Measurements from ENCODE around the gene CXCL17. TPM values are rescaled to one million over a fixed set of nuclear protein-coding genes. Genes with fewer than 3 reads are reported as not detected.
"Not testable (repeated sequence)": the region's sequence is repeated elsewhere in the genome, so short reads cannot be mapped to it uniquely, and the experiment has no call there.

Gene CXCL17
- total RNA-seq, 1 experiment from 2014 or later: 1.1 TPM

DNA sequence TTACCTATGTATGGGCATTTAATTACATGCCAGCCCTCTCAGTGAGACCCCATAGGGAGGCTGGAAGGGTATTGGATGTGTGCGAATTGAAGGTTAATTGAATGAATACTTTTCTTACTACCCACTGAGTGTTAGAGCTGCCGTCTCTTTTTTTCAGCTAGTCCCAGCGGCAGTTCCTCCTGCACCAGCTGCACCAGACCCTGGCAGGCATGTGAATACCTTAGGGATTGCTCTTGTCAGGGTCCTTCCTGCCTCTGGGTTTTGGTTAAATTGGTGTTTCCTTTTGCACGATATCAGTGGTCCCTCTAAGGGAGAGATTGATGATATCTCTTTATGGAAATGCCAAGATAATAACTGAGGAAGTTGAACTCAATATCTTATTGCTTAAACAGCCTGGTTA lies 9.8 kb upstream of the CXCL17 start:
- no peaks in the 10 kb centered on the region for H3K27me3 ChIP-seq (replicated peaks; ENCODE audit: control insufficient read depth, insufficient read depth, low read length)
- DNase-seq: no peak
- peaks cover 20% of the 10 kb centered on the region for H3K4me1 Mint-ChIP-seq (ENCODE audit: low read depth, unreplicated experiment)
- H3K4me3 ChIP-seq (ENCODE audit: low read depth, low read length): no peak overlapping the region
- intact Hi-C loops (cut with micrococcal nuclease; ENCODE audit: unreplicated experiment): no loop called here
- TF ChIP-seq, protein P1, sequence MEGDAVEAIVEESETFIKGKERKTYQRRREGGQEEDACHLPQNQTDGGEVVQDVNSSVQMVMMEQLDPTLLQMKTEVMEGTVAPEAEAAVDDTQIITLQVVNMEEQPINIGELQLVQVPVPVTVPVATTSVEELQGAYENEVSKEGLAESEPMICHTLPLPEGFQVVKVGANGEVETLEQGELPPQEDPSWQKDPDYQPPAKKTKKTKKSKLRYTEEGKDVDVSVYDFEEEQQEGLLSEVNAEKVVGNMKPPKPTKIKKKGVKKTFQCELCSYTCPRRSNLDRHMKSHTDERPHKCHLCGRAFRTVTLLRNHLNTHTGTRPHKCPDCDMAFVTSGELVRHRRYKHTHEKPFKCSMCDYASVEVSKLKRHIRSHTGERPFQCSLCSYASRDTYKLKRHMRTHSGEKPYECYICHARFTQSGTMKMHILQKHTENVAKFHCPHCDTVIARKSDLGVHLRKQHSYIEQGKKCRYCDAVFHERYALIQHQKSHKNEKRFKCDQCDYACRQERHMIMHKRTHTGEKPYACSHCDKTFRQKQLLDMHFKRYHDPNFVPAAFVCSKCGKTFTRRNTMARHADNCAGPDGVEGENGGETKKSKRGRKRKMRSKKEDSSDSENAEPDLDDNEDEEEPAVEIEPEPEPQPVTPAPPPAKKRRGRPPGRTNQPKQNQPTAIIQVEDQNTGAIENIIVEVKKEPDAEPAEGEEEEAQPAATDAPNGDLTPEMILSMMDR (IDR thresholded peaks at IDR 0.05; ENCODE audit: insufficient read depth in 1 of 2, low read depth in 1 of 2, low read length in 1 of 2, severe bottlenecking in 1 of 2, unreplicated experiment in 1 of 2): no peak
- no peak overlapping the region for H3K27ac Mint-ChIP-seq (ENCODE audit: unreplicated experiment)
- H3K27me3 Mint-ChIP-seq (ENCODE audit: insufficient read depth, unreplicated experiment): no peaks in the 10 kb centered on the region
- H3K36me3 ChIP-seq (ENCODE audit: control insufficient read depth, insufficient read depth, low read length): no peaks in the 10 kb centered on the region
- H3K9me3 Mint-ChIP-seq (ENCODE audit: unreplicated experiment): no peaks in the 10 kb centered on the region
- CTCF ChIA-PET: interaction anchor here (0.6 to 4.6 kb wide), 2 partner anchors 75 to 593 kb away, joined by 3 to 70 read pairs; partner anchors contain the start of gene CEACAM1
- H3K36me3 Mint-ChIP-seq (ENCODE audit: insufficient read depth, unreplicated experiment): no peaks in the 10 kb centered on the region
- H3K9me3 ChIP-seq: no peaks in the 10 kb centered on the region
- BruUV-seq (replicated peaks): no TSS peak
- H3K4me3 Mint-ChIP-seq (ENCODE audit: unreplicated experiment): no peak overlapping the region
- POLR2A ChIA-PET: no interaction called here
- peaks cover 41% of the 10 kb centered on the region for H3K4me1 ChIP-seq

DNA sequence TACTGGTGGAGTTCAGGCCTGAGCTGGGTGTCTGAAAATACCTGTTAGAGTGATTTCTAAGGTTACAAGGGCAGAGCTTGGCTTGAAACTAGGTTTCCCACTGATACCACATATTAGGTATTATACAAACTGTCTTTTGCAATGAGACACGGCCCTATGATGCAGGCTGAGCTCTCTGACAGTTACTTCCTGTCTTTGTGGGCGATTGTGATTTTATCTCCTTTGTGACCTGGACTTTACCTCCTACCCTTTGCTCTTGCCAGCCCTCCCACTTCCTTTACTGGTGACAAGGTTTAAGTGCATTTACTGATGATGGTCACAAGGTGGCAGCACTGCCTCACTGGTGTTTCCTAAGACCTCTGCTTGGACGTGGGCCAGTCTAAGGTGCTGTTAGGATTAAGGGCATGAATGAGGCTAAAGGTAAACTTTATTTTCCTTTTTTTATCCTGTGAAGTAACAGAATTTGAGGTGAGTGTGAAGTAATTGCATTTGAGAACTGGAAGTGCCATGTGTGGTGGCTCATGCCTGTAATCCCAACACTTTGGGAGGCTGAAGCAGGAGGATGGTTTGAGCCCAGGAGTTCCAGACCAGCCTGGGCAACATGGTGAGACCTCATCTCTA lies 7.7 kb upstream of the CXCL17 start:
- intact Hi-C loops (cut with micrococcal nuclease; ENCODE audit: unreplicated experiment): loop anchor here (1.0 kb wide), 7 partner anchors 12 to 146 kb away; no protein-coding TSS in a partner anchor
- POLR2A ChIA-PET: interaction anchor here (0.7 to 1.2 kb wide), 2 partner anchors 9 to 53 kb away, joined by 3 to 4 read pairs; no protein-coding TSS in a partner anchor
- Mint-ChIP-seq H3K9me3 (ENCODE audit: unreplicated experiment) (no peaks in the 10 kb centered on the region), H3K4me3 (ENCODE audit: unreplicated experiment) (no peak overlapping the region), H3K27ac (ENCODE audit: unreplicated experiment) (no peak overlapping the region), H3K36me3 (ENCODE audit: insufficient read depth, unreplicated experiment) (no peaks in the 10 kb centered on the region), H3K4me1 (ENCODE audit: low read depth, unreplicated experiment) (peaks cover 8% of the 10 kb centered on the region), H3K27me3 (ENCODE audit: insufficient read depth, unreplicated experiment) (no peaks in the 10 kb centered on the region)
- Histone ChIP-seq H3K36me3 (ENCODE audit: control insufficient read depth, insufficient read depth, low read length) (no peaks in the 10 kb centered on the region), H3K4me3 (ENCODE audit: low read depth, low read length) (no peak overlapping the region), H3K27me3 (replicated peaks; ENCODE audit: control insufficient read depth, insufficient read depth, low read length) (no peaks in the 10 kb centered on the region), H3K4me1 (peaks cover 31% of the 10 kb centered on the region), H3K9me3 (no peaks in the 10 kb centered on the region)
- TF ChIP-seq, protein P1 (IDR thresholded peaks at IDR 0.05; ENCODE audit: insufficient read depth in 1 of 2, low read depth in 1 of 2, low read length in 1 of 2, severe bottlenecking in 1 of 2, unreplicated experiment in 1 of 2): peak; percentile 78 to 95
- CTCF ChIA-PET: interaction anchor here (0.6 to 4.6 kb wide), 19 partner anchors 10 to 1168 kb away, joined by 3 to 70 read pairs (median 4); partner anchors contain the start of gene CEACAM1
- DNase-seq: peak; percentile 87
- no TSS peak for BruUV-seq (replicated peaks)

DNA sequence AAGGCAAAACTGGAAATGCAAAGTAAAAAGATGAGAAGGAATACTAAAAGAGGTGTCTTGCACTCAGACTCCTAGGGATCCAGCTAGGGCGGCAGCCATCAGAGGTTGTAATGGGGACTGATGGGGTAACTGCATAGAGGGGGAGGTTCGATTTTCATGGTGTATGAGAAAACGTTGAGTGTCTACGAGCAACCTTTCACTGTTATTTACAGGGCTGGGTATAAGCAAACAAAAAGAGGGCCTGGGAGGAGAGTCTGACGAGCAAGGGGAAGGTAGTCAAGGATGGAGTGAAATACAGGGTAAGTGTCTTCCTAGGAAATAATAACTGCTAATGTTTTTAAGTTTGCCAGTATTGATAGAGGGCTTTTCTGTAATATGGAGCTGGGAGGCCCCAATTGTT lies 5.6 kb upstream of the CXCL17 start:
- CTCF ChIA-PET; H3K27me3 Mint-ChIP-seq (ENCODE audit: insufficient read depth, unreplicated experiment); H3K27ac Mint-ChIP-seq (ENCODE audit: unreplicated experiment); H3K27me3 ChIP-seq (replicated peaks; ENCODE audit: control insufficient read depth, insufficient read depth, low read length); H3K9me3 ChIP-seq; H3K36me3 ChIP-seq (ENCODE audit: control insufficient read depth, insufficient read depth, low read length); BruUV-seq (replicated peaks); POLR2A ChIA-PET; H3K4me3 ChIP-seq (ENCODE audit: low read depth, low read length); H3K36me3 Mint-ChIP-seq (ENCODE audit: insufficient read depth, unreplicated experiment); intact Hi-C loops (cut with micrococcal nuclease; ENCODE audit: unreplicated experiment); H3K4me3 Mint-ChIP-seq (ENCODE audit: unreplicated experiment); DNase-seq; H3K9me3 Mint-ChIP-seq (ENCODE audit: unreplicated experiment): not testable (repeated sequence)
- H3K4me1 ChIP-seq: peaks cover 39% of the 10 kb centered on the region
- H3K4me1 Mint-ChIP-seq (ENCODE audit: low read depth, unreplicated experiment): peaks cover 12% of the 10 kb centered on the region

All from Caco-2 (cell line).